Testis (tissue), 2 donors: ENCODE results near the gene DRD1.

ENCODE experiments used
- POLR2A ChIP-seq: fragments of 450-650 bp; IDR thresholded peaks from one replicate; pipeline ENCODE4 v1.6.1; 2017; ENCODE audit warnings: antibody characterized with exemption, mild to moderate bottlenecking, moderate library complexity
- TF ChIP-seq, protein P1 (sequence below), 3 experiments: fragments of 450-650 bp in 2 of 3; fragments of 200-600 bp in 1 of 3; sonication (generic) in 1 of 3; IDR thresholded peaks; one replicate each; pipeline ENCODE4 v1.5.1; 2016 to 2019; ENCODE audit warnings: antibody characterized with exemption in 3 of 3, mild to moderate bottlenecking in 2 of 3, moderate library complexity in 1 of 3

GRCh38 chr5:175477440-175477839 is 33.5 kb upstream of the DRD1 start:
- TF ChIP-seq, protein P1, sequence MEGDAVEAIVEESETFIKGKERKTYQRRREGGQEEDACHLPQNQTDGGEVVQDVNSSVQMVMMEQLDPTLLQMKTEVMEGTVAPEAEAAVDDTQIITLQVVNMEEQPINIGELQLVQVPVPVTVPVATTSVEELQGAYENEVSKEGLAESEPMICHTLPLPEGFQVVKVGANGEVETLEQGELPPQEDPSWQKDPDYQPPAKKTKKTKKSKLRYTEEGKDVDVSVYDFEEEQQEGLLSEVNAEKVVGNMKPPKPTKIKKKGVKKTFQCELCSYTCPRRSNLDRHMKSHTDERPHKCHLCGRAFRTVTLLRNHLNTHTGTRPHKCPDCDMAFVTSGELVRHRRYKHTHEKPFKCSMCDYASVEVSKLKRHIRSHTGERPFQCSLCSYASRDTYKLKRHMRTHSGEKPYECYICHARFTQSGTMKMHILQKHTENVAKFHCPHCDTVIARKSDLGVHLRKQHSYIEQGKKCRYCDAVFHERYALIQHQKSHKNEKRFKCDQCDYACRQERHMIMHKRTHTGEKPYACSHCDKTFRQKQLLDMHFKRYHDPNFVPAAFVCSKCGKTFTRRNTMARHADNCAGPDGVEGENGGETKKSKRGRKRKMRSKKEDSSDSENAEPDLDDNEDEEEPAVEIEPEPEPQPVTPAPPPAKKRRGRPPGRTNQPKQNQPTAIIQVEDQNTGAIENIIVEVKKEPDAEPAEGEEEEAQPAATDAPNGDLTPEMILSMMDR (IDR thresholded peaks at IDR 0.05) = no peak
- no peak for TF ChIP-seq POLR2A
